Measurements from ENCODE around the gene SS18L1.

The SS18L1 gene

GRCh38 chr20:62175711-62176110, 32.1 kb downstream of the SS18L1 start:
- no peak overlapping the region for H3K9ac ChIP-seq (ENCODE audit: low read length)
- H2AFZ ChIP-seq (ENCODE audit: low read depth, low read length, severe bottlenecking) = no peak overlapping the region
- H3F3A ChIP-seq (ENCODE audit: insufficient read depth) = peaks cover 4% of the 10 kb centered on the region; the same call in 1 of the 2 replicates
- no peaks in the 10 kb centered on the region for H3K79me2 ChIP-seq (ENCODE audit: insufficient read depth, low read length)
- H3K4me3 ChIP-seq (ENCODE audit: insufficient read depth, low read length, poor library complexity, severe bottlenecking) = no peak overlapping the region
- H3K9me2 ChIP-seq (replicated peaks; ENCODE audit: insufficient read depth, low read length) = no peaks in the 10 kb centered on the region
- H3K36me3 ChIP-seq (ENCODE audit: low read length) = 0 out of 2 replicates have a peak, but pooled peaks cover 2% of the 10 kb centered on the region
- no peaks in the 10 kb centered on the region for H3K27me3 ChIP-seq (ENCODE audit: low read length)
- no peak for TF ChIP-seq CTCF (IDR thresholded peaks at IDR 0.05; ENCODE audit: insufficient read depth, low read length, poor library complexity, severe bottlenecking)
- TF ChIP-seq EZH2phosphoT487 (conservative IDR thresholded peaks at IDR 0.05; ENCODE audit: low read length) = no peak
- no peak overlapping the region for H3K4me2 ChIP-seq (ENCODE audit: low read depth, low read length, poor library complexity, severe bottlenecking)
- H3K27ac ChIP-seq (ENCODE audit: low read depth, low read length) = no peak overlapping the region
- H3K9me3 ChIP-seq (ENCODE audit: insufficient read depth, low read length) = no peaks in the 10 kb centered on the region
- H4K20me1 ChIP-seq (ENCODE audit: low read depth, low read length) = no peaks in the 10 kb centered on the region

GRCh38 chr20:62176866-62177265, 33.3 kb downstream of the SS18L1 start:
- H3K36me3 ChIP-seq (ENCODE audit: low read length) = 0 out of 2 replicates have a peak, but pooled peaks cover 2% of the 10 kb centered on the region
- TF ChIP-seq EZH2phosphoT487 (conservative IDR thresholded peaks at IDR 0.05; ENCODE audit: low read length) (no peak), CTCF (IDR thresholded peaks at IDR 0.05; ENCODE audit: insufficient read depth, low read length, poor library complexity, severe bottlenecking) (no peak)

GRCh38 chr20:62177307-62177706, 33.7 kb downstream of the SS18L1 start:
- Histone ChIP-seq H3K36me3 (ENCODE audit: low read length) (0 out of 2 replicates have a peak, but pooled peaks cover 2% of the 10 kb centered on the region), H3K4me2 (ENCODE audit: low read depth, low read length, poor library complexity, severe bottlenecking) (no peak overlapping the region), H3K9ac (ENCODE audit: low read length) (no peak overlapping the region), H3K27me3 (ENCODE audit: low read length) (no peaks in the 10 kb centered on the region), H3K79me2 (ENCODE audit: insufficient read depth, low read length) (no peaks in the 10 kb centered on the region), H2AFZ (ENCODE audit: low read depth, low read length, severe bottlenecking) (no peak overlapping the region), H3K4me3 (ENCODE audit: insufficient read depth, low read length, poor library complexity, severe bottlenecking) (no peak overlapping the region), H3F3A (ENCODE audit: insufficient read depth) (peaks cover 17% of the 10 kb centered on the region), H4K20me1 (ENCODE audit: low read depth, low read length) (no peaks in the 10 kb centered on the region), H3K9me2 (replicated peaks; ENCODE audit: insufficient read depth, low read length) (no peaks in the 10 kb centered on the region), H3K27ac (ENCODE audit: low read depth, low read length) (no peak overlapping the region), H3K9me3 (ENCODE audit: insufficient read depth, low read length) (no peaks in the 10 kb centered on the region)
- no peak for TF ChIP-seq EZH2phosphoT487 (conservative IDR thresholded peaks at IDR 0.05; ENCODE audit: low read length)
- no peak for TF ChIP-seq CTCF (IDR thresholded peaks at IDR 0.05; ENCODE audit: insufficient read depth, low read length, poor library complexity, severe bottlenecking)

More at GRCh38 chr20:62176866-62177265, 33.3 kb downstream of the SS18L1 start:
- H3K9me3 ChIP-seq (ENCODE audit: insufficient read depth, low read length) = no peaks in the 10 kb centered on the region
- H3K27me3 ChIP-seq (ENCODE audit: low read length) = no peaks in the 10 kb centered on the region
- no peaks in the 10 kb centered on the region for H3K9me2 ChIP-seq (replicated peaks; ENCODE audit: insufficient read depth, low read length)
- no peak overlapping the region for H3K4me3 ChIP-seq (ENCODE audit: insufficient read depth, low read length, poor library complexity, severe bottlenecking)
- no peaks in the 10 kb centered on the region for H4K20me1 ChIP-seq (ENCODE audit: low read depth, low read length)
- H3K4me2 ChIP-seq (ENCODE audit: low read depth, low read length, poor library complexity, severe bottlenecking) = no peak overlapping the region
- H3F3A ChIP-seq (ENCODE audit: insufficient read depth) = peaks cover 13% of the 10 kb centered on the region
- H3K9ac ChIP-seq (ENCODE audit: low read length) = no peak overlapping the region
- H3K79me2 ChIP-seq (ENCODE audit: insufficient read depth, low read length) = no peaks in the 10 kb centered on the region
- H3K27ac ChIP-seq (ENCODE audit: low read depth, low read length) = no peak overlapping the region
- no peak overlapping the region for H2AFZ ChIP-seq (ENCODE audit: low read depth, low read length, severe bottlenecking)

All from SU-DHL-6 (cell line).